Gastroesophageal sphincter (tissue), 3 donors: ENCODE results near the gene GBE1.

Experiments used
- POLR2A ChIP-seq, 2 donors: fragments of 450-650 bp; IDR thresholded peaks; one replicate each; pipeline ENCODE4 v1.6.1; 2017; ENCODE audit warnings: antibody characterized with exemption in 2 of 2, mild to moderate bottlenecking in 2 of 2, moderate library complexity in 1 of 2
- TF ChIP-seq, protein P1 (sequence below), 4 experiments: fragments of 200-600 bp in 2 of 4; fragments of 450-650 bp in 2 of 4; sonication (generic) in 1 of 4; IDR thresholded peaks; one replicate each; pipeline ENCODE4 v1.5.1; 2017 to 2019; ENCODE audit warnings: antibody characterized with exemption in 4 of 4, mild to moderate bottlenecking in 2 of 4, moderate library complexity in 2 of 4

GRCh38 chr3:81477740-81478139, 283.7 kb downstream of the GBE1 start:
- no peak for TF ChIP-seq POLR2A (IDR thresholded peaks at IDR 0.05)
- TF ChIP-seq, protein P1, sequence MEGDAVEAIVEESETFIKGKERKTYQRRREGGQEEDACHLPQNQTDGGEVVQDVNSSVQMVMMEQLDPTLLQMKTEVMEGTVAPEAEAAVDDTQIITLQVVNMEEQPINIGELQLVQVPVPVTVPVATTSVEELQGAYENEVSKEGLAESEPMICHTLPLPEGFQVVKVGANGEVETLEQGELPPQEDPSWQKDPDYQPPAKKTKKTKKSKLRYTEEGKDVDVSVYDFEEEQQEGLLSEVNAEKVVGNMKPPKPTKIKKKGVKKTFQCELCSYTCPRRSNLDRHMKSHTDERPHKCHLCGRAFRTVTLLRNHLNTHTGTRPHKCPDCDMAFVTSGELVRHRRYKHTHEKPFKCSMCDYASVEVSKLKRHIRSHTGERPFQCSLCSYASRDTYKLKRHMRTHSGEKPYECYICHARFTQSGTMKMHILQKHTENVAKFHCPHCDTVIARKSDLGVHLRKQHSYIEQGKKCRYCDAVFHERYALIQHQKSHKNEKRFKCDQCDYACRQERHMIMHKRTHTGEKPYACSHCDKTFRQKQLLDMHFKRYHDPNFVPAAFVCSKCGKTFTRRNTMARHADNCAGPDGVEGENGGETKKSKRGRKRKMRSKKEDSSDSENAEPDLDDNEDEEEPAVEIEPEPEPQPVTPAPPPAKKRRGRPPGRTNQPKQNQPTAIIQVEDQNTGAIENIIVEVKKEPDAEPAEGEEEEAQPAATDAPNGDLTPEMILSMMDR (IDR thresholded peaks at IDR 0.05) = no peak
